NCI-H1105 treated with DMSO at 0.1 percent for 48 hours (cell line): ENCODE measurements around the gene PXDN.
"Not testable (repeated sequence)": the region's sequence is repeated elsewhere in the genome, so short reads cannot be mapped to it uniquely, and the experiment has no call there.

Experiments
- DNase-seq: peaks from one replicate; lab custom pipeline; 2025; lab: John Stamatoyannopoulos, UW

PXDN gene

GRCh38 chr2:1777156-1777555 lies 32.8 kb upstream of the PXDN start:
- no peak for DNase-seq

GRCh38 chr2:1775511-1776035 lies 31.3 kb upstream of the PXDN start:
- no peak for DNase-seq

- DNase-seq: no peak
These were observed 30.6 kb upstream of the PXDN start for GRCh38 chr2:1774929-1775328.

- DNase-seq: peak; percentile 4
These were observed 29.6 kb upstream of the PXDN start for GRCh38 chr2:1773883-1774282.

GRCh38 chr2:1772471-1773267 lies 28.4 kb upstream of the PXDN start:
- DNase-seq: no peak

- no peak for DNase-seq
These were observed 27.4 kb upstream of the PXDN start for GRCh38 chr2:1771626-1772280.

- no peak for DNase-seq
These were observed 26.5 kb upstream of the PXDN start for GRCh38 chr2:1770566-1771380.

GRCh38 chr2:1769703-1770422 lies 25.5 kb upstream of the PXDN start:
- DNase-seq: peak; percentile 72

- no peak for DNase-seq
These were observed 23.8 kb upstream of the PXDN start for GRCh38 chr2:1767939-1768691.

- no peak for DNase-seq
These were observed 22.8 kb upstream of the PXDN start for GRCh38 chr2:1766851-1767811.

- no peak for DNase-seq
These were observed 22.1 kb upstream of the PXDN start for GRCh38 chr2:1766425-1766824.

- not testable (repeated sequence) for DNase-seq
These were observed 20.9 kb upstream of the PXDN start for GRCh38 chr2:1765201-1765600.

- no peak for DNase-seq
These were observed 15.3 kb upstream of the PXDN start for GRCh38 chr2:1759611-1759930.

GRCh38 chr2:1758774-1759610 lies 14.7 kb upstream of the PXDN start:
- no peak for DNase-seq

GRCh38 chr2:1758171-1758570 lies 13.9 kb upstream of the PXDN start:
- no peak for DNase-seq

- no peak for DNase-seq
These were observed 13.3 kb upstream of the PXDN start for GRCh38 chr2:1757567-1757966.

GRCh38 chr2:1757146-1757545 lies 12.8 kb upstream of the PXDN start:
- DNase-seq: not testable (repeated sequence)

- DNase-seq: no peak
These were observed 12.1 kb upstream of the PXDN start for GRCh38 chr2:1756456-1756855.
